ENCODE measurements around the gene LRP1B.

- TF ChIP-seq REST (IDR thresholded peaks at IDR 0.05; ENCODE audit: low read depth) = no peak
- no peak for TF ChIP-seq MAX (IDR thresholded peaks at IDR 0.05)
- TF ChIP-seq CEBPB (IDR thresholded peaks at IDR 0.05) = no peak
- TF ChIP-seq FOXM1 (IDR thresholded peaks at IDR 0.05; ENCODE audit: borderline replicate concordance, low read depth) = no peak
- TF ChIP-seq CREB1 (IDR thresholded peaks at IDR 0.05; ENCODE audit: low read depth) = no peak
- no peak for TF ChIP-seq USF1 (IDR thresholded peaks at IDR 0.05)
- no peak for TF ChIP-seq EP300 (IDR thresholded peaks at IDR 0.05; ENCODE audit: borderline replicate concordance)
- TF ChIP-seq NFIC (IDR thresholded peaks at IDR 0.05) = no peak
- TF ChIP-seq YY1 (IDR thresholded peaks at IDR 0.05; ENCODE audit: low read depth) = no peak
These were observed 1051.6 kb downstream of the LRP1B start for GRCh38 chr2:141079231-141079630.

Data from Ishikawa (cell line).